DOHH2 (cell line): ENCODE data around the gene ELAVL1.

ENCODE experiments used
- CTCF ChIP-seq: fragments of 200-600 bp; sonication (generic); IDR thresholded peaks from one replicate; pipeline ENCODE4 v1.5.1; 2014; ENCODE audit warnings: antibody characterized with exemption, mild to moderate bottlenecking, low read depth, low read length; ENCODE audit not compliant: poor library complexity, severe bottlenecking
- EZH2phosphoT487 ChIP-seq: fragments of 200-600 bp; sonication (generic); IDR thresholded peaks from 2 replicates; pipeline ENCODE4 v1.6.1; 2017; ENCODE audit warnings: borderline replicate concordance, mild to moderate bottlenecking, antibody characterized with exemption, low read length, moderate library complexity, mixed read lengths

- TF ChIP-seq CTCF (no peak), EZH2phosphoT487 (no peak)
Measured at GRCh38 chr19:7921302-7921966, 84.0 kb downstream of the ELAVL1 start.
